HCT116 (cell line): ENCODE data around the gene HOXD1. TPM values are rescaled to one million over a fixed set of nuclear protein-coding genes. Genes with fewer than 3 reads are reported as not detected.

Experiments used
- ATAC-seq: fragments of 200-7000 bp; cut with Tn5 transposase; 2 replicates; pipeline ENCODE4 v1.9.1; 2020; ENCODE audit warnings: mild to moderate bottlenecking, moderate library complexity
- BruUV-seq: library from RNA; stranded (reverse); fragments of 400-500 nt; replicated peaks from 2 replicates; lab custom pipeline; 2021; lab: Mats Ljungman, UMichigan
- CTCF ChIA-PET: fragments of 300-600 bp; sonication (Branson Sonifier 250); formaldehyde crosslinking; loops from one replicate; lab custom pipeline; 2021; ENCODE audit warnings: antibody characterized with exemption; lab: Charles Lee
- POLR2A ChIA-PET: fragments of 300-600, 350-600 bp; sonication (Branson Sonifier 250); formaldehyde crosslinking; loops from one replicate; lab custom pipeline; 2021; ENCODE audit warnings: antibody characterized with exemption; lab: Charles Lee
- RAD21 ChIA-PET, 2 experiments: fragments of 300-600 bp; sonication (Branson Sonifier 250); formaldehyde crosslinking; loops; one replicate each; lab custom pipeline; 2023; ENCODE audit warnings: low total read pairs in 2 of 2; ENCODE audit not compliant: uncharacterized antibody in 2 of 2, unreplicated experiment in 2 of 2, low non-redundant PET in 1 of 2; lab: Charles Lee
- DNase-seq: peaks from one replicate; pipeline ENCODE4 v3.0.0-alpha.2; 2010; ENCODE audit warnings: low read depth, low spot score
- H2AFZ ChIP-seq: fragments of 200-600 bp; shearing (Covaris generic), sonication (generic); 2 replicates; pipeline ENCODE4 v1.6.1; 2017; ENCODE audit warnings: low read depth, mixed run types, mixed read lengths, antibody characterized with exemption, low read length; ENCODE audit not compliant: poor library complexity, severe bottlenecking
- H3K27ac ChIP-seq: 2 replicates; pipeline ENCODE4 v1.5.1; 2012; ENCODE audit warnings: low read depth, low read length
- H3K27me3 ChIP-seq: fragments of 200-600 bp; sonication (generic); 2 replicates; pipeline ENCODE4 v1.6.1; 2016; ENCODE audit warnings: mixed run types, low read length, mixed read lengths; ENCODE audit not compliant: insufficient read depth
- H3K36me3 ChIP-seq, 2 experiments: fragments of 200-500 bp in 1 of 2; fragments of 200-600 bp in 1 of 2; sonication (Bioruptor generic) in 1 of 2; sonication (generic) in 1 of 2; 2 replicates each; pipeline versions ENCODE4 v1.5.1 to v1.6.1; 2014 to 2016; ENCODE audit warnings: low read length in 2 of 2, inconsistent platforms in 1 of 2, mixed read lengths in 1 of 2, mixed run types in 1 of 2; ENCODE audit not compliant: insufficient read depth in 2 of 2, control insufficient read depth in 1 of 2
- H3K4me1 ChIP-seq, 2 experiments: fragments of 200-600 bp in 1 of 2; sonication (generic) in 1 of 2; 2 replicates each; pipeline versions ENCODE4 v1.5.1 to v1.6.1; 2012 to 2017; ENCODE audit warnings: low read length in 2 of 2, inconsistent platforms in 1 of 2, mild to moderate bottlenecking in 1 of 2, mixed read lengths in 1 of 2, mixed run types in 1 of 2, moderate library complexity in 1 of 2; ENCODE audit not compliant: insufficient read depth in 2 of 2, control insufficient read depth in 1 of 2
- H3K4me2 ChIP-seq: fragments of 200-600 bp; sonication (generic); 2 replicates; pipeline ENCODE4 v1.6.1; 2017; ENCODE audit warnings: mixed run types, low read length, mixed read lengths
- H3K4me3 ChIP-seq, 2 experiments: fragments of 200-600 bp in 1 of 2; sonication (generic) in 1 of 2; replicated peaks in 1 of 2; 2 replicates each; pipeline ENCODE4 v1.5.1; 2011 to 2016; ENCODE audit warnings: low read length in 2 of 2, control low read depth in 1 of 2, low read depth in 1 of 2, mild to moderate bottlenecking in 1 of 2, mixed read lengths in 1 of 2, mixed run types in 1 of 2
- H3K79me2 ChIP-seq: fragments of 200-600 bp; sonication (generic); 2 replicates; pipeline ENCODE4 v1.6.1; 2017; ENCODE audit warnings: mild to moderate bottlenecking, mixed run types, low read length, moderate library complexity, mixed read lengths; ENCODE audit not compliant: insufficient read depth
- H3K9ac ChIP-seq: fragments of 200-600 bp; sonication (generic); 2 replicates; pipeline ENCODE4 v1.6.1; 2016; ENCODE audit warnings: low read length, mixed read lengths
- H3K9me2 ChIP-seq: fragments of 200-600 bp; sonication (generic), shearing (Covaris generic); 2 replicates; pipeline ENCODE4 v1.6.1; 2017; ENCODE audit warnings: mixed run types, mild to moderate bottlenecking, moderate library complexity; ENCODE audit not compliant: insufficient read depth
- H3K9me3 ChIP-seq, 2 experiments: fragments of 200-500 bp in 1 of 2; fragments of 200-600 bp in 1 of 2; sonication (Bioruptor generic) in 1 of 2; sonication (generic) in 1 of 2; 2 replicates each; pipeline ENCODE4 v1.6.1; 2014 to 2017; ENCODE audit warnings: low read length in 2 of 2, mixed read lengths in 2 of 2, inconsistent platforms in 1 of 2, low read depth in 1 of 2, mild to moderate bottlenecking in 1 of 2, mixed run types in 1 of 2, moderate library complexity in 1 of 2; ENCODE audit not compliant: control insufficient read depth in 1 of 2, insufficient read depth in 1 of 2
- H4K20me1 ChIP-seq: fragments of 200-600 bp; sonication (generic), shearing (Covaris generic); 2 replicates; pipeline ENCODE4 v1.6.1; 2017; ENCODE audit warnings: mixed run types, mild to moderate bottlenecking, moderate library complexity; ENCODE audit not compliant: insufficient read depth
- CEBPB ChIP-seq: IDR thresholded peaks from 2 replicates; pipeline ENCODE4 v1.6.1; 2012; ENCODE audit warnings: low read depth
- EGR1 ChIP-seq: IDR thresholded peaks from 2 replicates; pipeline ENCODE4 v1.6.1; 2012; ENCODE audit warnings: low read depth
- ELF1 ChIP-seq: IDR thresholded peaks from 2 replicates; pipeline ENCODE4 v1.6.1; 2012; ENCODE audit warnings: low read depth, borderline replicate concordance
- EZH2 ChIP-seq: fragments of 200-600 bp; sonication (generic); IDR thresholded peaks from 2 replicates; pipeline ENCODE4 v1.6.1; 2017; ENCODE audit warnings: antibody characterized with exemption, mixed run types
- EZH2phosphoT487 ChIP-seq: fragments of 200-600 bp; IDR thresholded peaks from 2 replicates; pipeline ENCODE4 v1.6.1; 2018; ENCODE audit warnings: antibody characterized with exemption, borderline replicate concordance
- POLR2A ChIP-seq: IDR thresholded peaks from 2 replicates; pipeline ENCODE4 v1.7.0; 2011; ENCODE audit warnings: borderline replicate concordance; ENCODE audit not compliant: insufficient read depth, insufficient read length; ENCODE audit errors: extremely low read depth
- POLR2AphosphoS5 ChIP-seq: IDR thresholded peaks from 2 replicates; pipeline ENCODE4 v1.6.1; 2011; ENCODE audit warnings: mild to moderate bottlenecking, low read depth, low read length, moderate library complexity
- RAD21 ChIP-seq: IDR thresholded peaks from 2 replicates; pipeline ENCODE4 v1.6.1; 2012; ENCODE audit warnings: low read depth, mild to moderate bottlenecking
- SIN3A ChIP-seq: IDR thresholded peaks from 2 replicates; pipeline ENCODE4 v1.6.1; 2012; ENCODE audit warnings: low read depth
- TCF7L2 ChIP-seq: IDR thresholded peaks from 2 replicates; pipeline ENCODE4 v1.7.0; 2011; ENCODE audit warnings: borderline replicate concordance, inconsistent platforms; ENCODE audit not compliant: insufficient read depth, insufficient read length; ENCODE audit errors: extremely low read depth
- YY1 ChIP-seq: IDR thresholded peaks from 2 replicates; pipeline ENCODE4 v1.6.1; 2011; ENCODE audit warnings: low read length, low read depth, moderate library complexity, mild to moderate bottlenecking; ENCODE audit not compliant: insufficient replicate concordance; ENCODE audit errors: extremely low read depth
- ZNF274 ChIP-seq: fragments of 200-500 bp; sonication (Bioruptor generic); IDR thresholded peaks from 2 replicates; pipeline ENCODE4 v1.6.1; 2014; ENCODE audit warnings: mild to moderate bottlenecking, low read depth, low read length, inconsistent platforms
- intact Hi-C: fragments of 100-400 bp; cut with micrococcal nuclease; formaldehyde crosslinking; loops from 2 replicates; pipeline ENCODE4 v1.10.0; 2022
- total RNA-seq: library from RNA; stranded (reverse); gene quantifications from one replicate; pipeline ENCODE4 v1.2.1, GENCODE V29; 2021; ENCODE audit not compliant: unreplicated experiment
- TF ChIP-seq, protein P1 (sequence below): IDR thresholded peaks from 2 replicates; pipeline ENCODE4 v1.6.1; 2012; ENCODE audit warnings: low read depth
- TF ChIP-seq, protein P2 (sequence below), 3 experiments: fragments of 200-600 bp in 1 of 3; sonication (generic) in 1 of 3; IDR thresholded peaks in 2 of 3; conservative IDR thresholded peaks in 1 of 3; 2 replicates each; pipeline ENCODE4 v1.5.1; 2012 to 2017; ENCODE audit warnings: low read depth in 2 of 3, low read length in 2 of 3, antibody characterized with exemption in 1 of 3, borderline replicate concordance in 1 of 3, control low read depth in 1 of 3, mild to moderate bottlenecking in 1 of 3, mixed read lengths in 1 of 3, mixed run types in 1 of 3, moderate library complexity in 1 of 3; ENCODE audit not compliant: insufficient read depth in 1 of 3
- TF ChIP-seq, protein P3 (sequence below): IDR thresholded peaks from 2 replicates; pipeline ENCODE4 v1.6.1; 2011; ENCODE audit warnings: mild to moderate bottlenecking, low read length, moderate library complexity; ENCODE audit not compliant: insufficient replicate concordance; ENCODE audit errors: extremely low read depth

HOXD1 gene
- total RNA-seq, 1 experiment from 2014 or later, result not detected

DNA sequence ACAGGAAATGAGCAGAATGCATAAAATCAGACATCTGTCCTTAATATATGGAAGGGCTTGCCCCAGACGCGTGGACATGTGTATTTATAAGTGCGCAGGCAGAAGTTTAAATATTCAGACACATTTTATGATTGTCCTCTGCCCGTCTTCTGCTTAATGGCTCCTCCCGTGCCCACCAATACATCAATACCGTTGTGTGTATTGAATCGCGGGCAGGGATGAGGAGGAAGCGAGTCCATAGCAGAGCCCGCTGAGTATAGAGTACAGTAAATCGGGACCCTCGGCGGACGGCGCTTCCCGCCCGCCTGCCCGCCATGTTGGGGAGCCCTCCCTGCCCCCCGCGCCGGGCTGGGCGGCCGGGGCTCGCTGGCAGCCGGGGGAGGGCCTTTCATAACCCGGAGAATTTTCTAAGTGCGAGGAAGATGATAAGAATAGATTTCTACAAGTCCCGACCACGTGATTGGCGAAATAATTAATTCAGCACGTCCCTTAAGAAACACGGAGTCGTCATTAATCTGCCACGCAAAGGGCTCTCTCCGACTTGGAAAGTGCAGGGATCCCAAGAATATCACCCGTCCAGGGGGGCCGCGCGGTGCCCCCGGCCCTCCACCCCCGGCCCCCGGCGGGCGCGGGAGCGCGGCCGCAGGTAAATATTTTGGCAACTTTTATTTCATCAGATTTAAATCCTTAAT, 31.5 kb upstream of the HOXD1 start, which contains the start of gene HOXD3:
TSS of gene HOXD3 (plus strand) at position 501 of the 692 bp plus-strand sequence. CDS start 11,808 bp downstream, outside the sequence.
- intact Hi-C loops, result no loop called here
- no peak within 1 kb of the TSS for H3K4me2 ChIP-seq
- TF ChIP-seq EZH2phosphoT487 (no peak), TCF7L2 (no peak), CEBPB (no peak), EZH2 (no peak), RAD21 (no peak), EGR1 (no peak), ZNF274 (no peak), SIN3A (no peak), YY1 (no peak), POLR2AphosphoS5 (no peak), ELF1 (no peak), POLR2A (no peak)
- TF ChIP-seq, protein P1, sequence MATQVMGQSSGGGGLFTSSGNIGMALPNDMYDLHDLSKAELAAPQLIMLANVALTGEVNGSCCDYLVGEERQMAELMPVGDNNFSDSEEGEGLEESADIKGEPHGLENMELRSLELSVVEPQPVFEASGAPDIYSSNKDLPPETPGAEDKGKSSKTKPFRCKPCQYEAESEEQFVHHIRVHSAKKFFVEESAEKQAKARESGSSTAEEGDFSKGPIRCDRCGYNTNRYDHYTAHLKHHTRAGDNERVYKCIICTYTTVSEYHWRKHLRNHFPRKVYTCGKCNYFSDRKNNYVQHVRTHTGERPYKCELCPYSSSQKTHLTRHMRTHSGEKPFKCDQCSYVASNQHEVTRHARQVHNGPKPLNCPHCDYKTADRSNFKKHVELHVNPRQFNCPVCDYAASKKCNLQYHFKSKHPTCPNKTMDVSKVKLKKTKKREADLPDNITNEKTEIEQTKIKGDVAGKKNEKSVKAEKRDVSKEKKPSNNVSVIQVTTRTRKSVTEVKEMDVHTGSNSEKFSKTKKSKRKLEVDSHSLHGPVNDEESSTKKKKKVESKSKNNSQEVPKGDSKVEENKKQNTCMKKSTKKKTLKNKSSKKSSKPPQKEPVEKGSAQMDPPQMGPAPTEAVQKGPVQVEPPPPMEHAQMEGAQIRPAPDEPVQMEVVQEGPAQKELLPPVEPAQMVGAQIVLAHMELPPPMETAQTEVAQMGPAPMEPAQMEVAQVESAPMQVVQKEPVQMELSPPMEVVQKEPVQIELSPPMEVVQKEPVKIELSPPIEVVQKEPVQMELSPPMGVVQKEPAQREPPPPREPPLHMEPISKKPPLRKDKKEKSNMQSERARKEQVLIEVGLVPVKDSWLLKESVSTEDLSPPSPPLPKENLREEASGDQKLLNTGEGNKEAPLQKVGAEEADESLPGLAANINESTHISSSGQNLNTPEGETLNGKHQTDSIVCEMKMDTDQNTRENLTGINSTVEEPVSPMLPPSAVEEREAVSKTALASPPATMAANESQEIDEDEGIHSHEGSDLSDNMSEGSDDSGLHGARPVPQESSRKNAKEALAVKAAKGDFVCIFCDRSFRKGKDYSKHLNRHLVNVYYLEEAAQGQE, result no peak
- TF ChIP-seq, protein P2, sequence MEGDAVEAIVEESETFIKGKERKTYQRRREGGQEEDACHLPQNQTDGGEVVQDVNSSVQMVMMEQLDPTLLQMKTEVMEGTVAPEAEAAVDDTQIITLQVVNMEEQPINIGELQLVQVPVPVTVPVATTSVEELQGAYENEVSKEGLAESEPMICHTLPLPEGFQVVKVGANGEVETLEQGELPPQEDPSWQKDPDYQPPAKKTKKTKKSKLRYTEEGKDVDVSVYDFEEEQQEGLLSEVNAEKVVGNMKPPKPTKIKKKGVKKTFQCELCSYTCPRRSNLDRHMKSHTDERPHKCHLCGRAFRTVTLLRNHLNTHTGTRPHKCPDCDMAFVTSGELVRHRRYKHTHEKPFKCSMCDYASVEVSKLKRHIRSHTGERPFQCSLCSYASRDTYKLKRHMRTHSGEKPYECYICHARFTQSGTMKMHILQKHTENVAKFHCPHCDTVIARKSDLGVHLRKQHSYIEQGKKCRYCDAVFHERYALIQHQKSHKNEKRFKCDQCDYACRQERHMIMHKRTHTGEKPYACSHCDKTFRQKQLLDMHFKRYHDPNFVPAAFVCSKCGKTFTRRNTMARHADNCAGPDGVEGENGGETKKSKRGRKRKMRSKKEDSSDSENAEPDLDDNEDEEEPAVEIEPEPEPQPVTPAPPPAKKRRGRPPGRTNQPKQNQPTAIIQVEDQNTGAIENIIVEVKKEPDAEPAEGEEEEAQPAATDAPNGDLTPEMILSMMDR (IDR thresholded peaks at IDR 0.05 in 2 of 3, conservative IDR thresholded peaks at IDR 0.05 in 1 of 3; ENCODE audit: borderline replicate concordance in 1 of 3, insufficient read depth in 1 of 3, low read depth in 2 of 3, low read length in 2 of 3), result no peak
- TF ChIP-seq, protein P3, sequence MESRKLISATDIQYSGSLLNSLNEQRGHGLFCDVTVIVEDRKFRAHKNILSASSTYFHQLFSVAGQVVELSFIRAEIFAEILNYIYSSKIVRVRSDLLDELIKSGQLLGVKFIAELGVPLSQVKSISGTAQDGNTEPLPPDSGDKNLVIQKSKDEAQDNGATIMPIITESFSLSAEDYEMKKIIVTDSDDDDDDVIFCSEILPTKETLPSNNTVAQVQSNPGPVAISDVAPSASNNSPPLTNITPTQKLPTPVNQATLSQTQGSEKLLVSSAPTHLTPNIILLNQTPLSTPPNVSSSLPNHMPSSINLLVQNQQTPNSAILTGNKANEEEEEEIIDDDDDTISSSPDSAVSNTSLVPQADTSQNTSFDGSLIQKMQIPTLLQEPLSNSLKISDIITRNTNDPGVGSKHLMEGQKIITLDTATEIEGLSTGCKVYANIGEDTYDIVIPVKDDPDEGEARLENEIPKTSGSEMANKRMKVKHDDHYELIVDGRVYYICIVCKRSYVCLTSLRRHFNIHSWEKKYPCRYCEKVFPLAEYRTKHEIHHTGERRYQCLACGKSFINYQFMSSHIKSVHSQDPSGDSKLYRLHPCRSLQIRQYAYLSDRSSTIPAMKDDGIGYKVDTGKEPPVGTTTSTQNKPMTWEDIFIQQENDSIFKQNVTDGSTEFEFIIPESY, result no peak
- no peaks in the 10 kb centered on the region for H3K27me3 ChIP-seq
- no peak within 1 kb of the TSS for H2AFZ ChIP-seq
- H4K20me1 ChIP-seq, result no peaks in the 10 kb centered on the region
- CTCF ChIA-PET, result no interaction called here
- no peak for ATAC-seq
- no peaks in the 10 kb centered on the region for H3K36me3 ChIP-seq
- RAD21 ChIA-PET, result no interaction called here
- no peaks in the 10 kb centered on the region for H3K4me1 ChIP-seq
- no peak for DNase-seq
- H3K9me2 ChIP-seq, result no peaks in the 10 kb centered on the region
- H3K27ac ChIP-seq, result no peak within 1 kb of the TSS
- H3K9ac ChIP-seq, result no peak within 1 kb of the TSS
- no peak within 1 kb of the TSS for H3K4me3 ChIP-seq
- POLR2A ChIA-PET, result no interaction called here
- no peaks in the 10 kb centered on the region for H3K9me3 ChIP-seq
- H3K79me2 ChIP-seq, result no peaks in the 10 kb centered on the region
- BruUV-seq, result no TSS peak
